HepG2 (cell line): ENCODE results near the gene CYP2W1. TPM values are rescaled to one million over a fixed set of nuclear protein-coding genes. Genes with fewer than 3 reads are reported as not detected.

ENCODE experiments used
- ADNP ChIP-seq: sonication (generic); formaldehyde crosslinking; IDR thresholded peaks from 2 replicates; pipeline ENCODE4 v1.4.0; 2020; ENCODE audit warnings: missing genetic modification reagents
- CREB1 ChIP-seq, 2 experiments: fragments of 450-650 bp in 1 of 2; IDR thresholded peaks; 2 replicates each; pipeline ENCODE4 v1.6.1; 2016 to 2017; ENCODE audit warnings: control low read depth in 1 of 2, mild to moderate bottlenecking in 1 of 2, missing compliant biosample characterization in 1 of 2, missing genetic modification characterization in 1 of 2
- KAT7 ChIP-seq: IDR thresholded peaks from 2 replicates; pipeline ENCODE4 v1.6.1; 2018; ENCODE audit warnings: borderline replicate concordance, missing compliant biosample characterization
- MTF1 ChIP-seq: sonication (generic); formaldehyde crosslinking; IDR thresholded peaks from 2 replicates; pipeline ENCODE4 v1.5.0; 2020; ENCODE audit warnings: missing genetic modification reagents
- MXI1 ChIP-seq: IDR thresholded peaks from 3 replicates; pipeline ENCODE4 v1.6.1; 2012; ENCODE audit warnings: low read depth, low read length, inconsistent platforms, borderline replicate concordance
- TMF1 ChIP-seq: sonication (generic); formaldehyde crosslinking; IDR thresholded peaks from 2 replicates; pipeline ENCODE4 v1.8.1; 2022; ENCODE audit warnings: low read depth, missing genetic modification reagents
- ZFP36 ChIP-seq: fragments of 150-350 bp; IDR thresholded peaks from 2 replicates; pipeline ENCODE4 v1.6.1; 2018; ENCODE audit warnings: borderline replicate concordance, low read length, low read depth; ENCODE audit not compliant: partially characterized antibody
- ZNF256 ChIP-seq: sonication (generic); formaldehyde crosslinking; conservative IDR thresholded peaks from 2 replicates; pipeline ENCODE4 v1.4.0; 2020; ENCODE audit warnings: missing genetic modification reagents
- ZNF598 ChIP-seq: sonication (generic); formaldehyde crosslinking; IDR thresholded peaks from 2 replicates; pipeline ENCODE4 v1.5.1; 2020; ENCODE audit warnings: mild to moderate bottlenecking, missing genetic modification reagents, borderline replicate concordance
- polyA plus RNA-seq, 8 experiments: library from polyadenylated mRNA; depleted of rRNA in 3 of 8; stranded (reverse) in 7 of 8; unstranded in 1 of 8; fragments of >200 nt; fragmentation: Illumina TruSeq in 4 of 8; extraction: Trizol in 4 of 8; gene quantifications; 2 replicates each; pipeline versions ENCODE4 v1.2.1 to v1.2.3, GENCODE V29; 2011 to 2016; ENCODE audit warnings: low read depth in 4 of 8, missing spikeins in 1 of 8, mixed read lengths in 1 of 8; ENCODE audit not compliant: insufficient read depth in 1 of 8
- total RNA-seq, 5 experiments: library from RNA; depleted of rRNA; stranded (reverse); fragments of >200 nt; fragmentation: Illumina TruSeq; extraction: Trizol; gene quantifications; 2 replicates each; pipeline ENCODE4 v1.2.3, GENCODE V29; 2016; ENCODE audit warnings: low read depth in 1 of 5
- TF ChIP-seq, protein P1 (sequence below): sonication (generic); formaldehyde crosslinking; IDR thresholded peaks from 2 replicates; pipeline ENCODE4 v1.9.0; 2021; ENCODE audit warnings: missing genetic modification reagents, borderline replicate concordance
- TF ChIP-seq, protein P2 (sequence below): sonication (generic); formaldehyde crosslinking; IDR thresholded peaks from 2 replicates; pipeline ENCODE4 v1.5.1; 2020; ENCODE audit warnings: mild to moderate bottlenecking, missing genetic modification reagents, borderline replicate concordance
- TF ChIP-seq, protein P3 (sequence below): sonication (generic); formaldehyde crosslinking; IDR thresholded peaks from 2 replicates; pipeline ENCODE4 v1.4.0; 2020; ENCODE audit warnings: mild to moderate bottlenecking, missing genetic modification reagents
- TF ChIP-seq, protein P4 (sequence below): sonication (generic); formaldehyde crosslinking; conservative IDR thresholded peaks from 2 replicates; pipeline ENCODE4 v1.4.0; 2020; ENCODE audit warnings: missing genetic modification reagents
- TF ChIP-seq, protein P5 (sequence below): sonication (generic); formaldehyde crosslinking; IDR thresholded peaks from 2 replicates; pipeline ENCODE4 v1.4.0; 2020; ENCODE audit warnings: missing genetic modification reagents

Gene CYP2W1
- total and polyA plus RNA-seq, 2 of the 13 experiments (the other 11 are each of a cell fraction or from before 2014, with no cell fraction given), result 19.5 to 31.7 TPM

DNA sequence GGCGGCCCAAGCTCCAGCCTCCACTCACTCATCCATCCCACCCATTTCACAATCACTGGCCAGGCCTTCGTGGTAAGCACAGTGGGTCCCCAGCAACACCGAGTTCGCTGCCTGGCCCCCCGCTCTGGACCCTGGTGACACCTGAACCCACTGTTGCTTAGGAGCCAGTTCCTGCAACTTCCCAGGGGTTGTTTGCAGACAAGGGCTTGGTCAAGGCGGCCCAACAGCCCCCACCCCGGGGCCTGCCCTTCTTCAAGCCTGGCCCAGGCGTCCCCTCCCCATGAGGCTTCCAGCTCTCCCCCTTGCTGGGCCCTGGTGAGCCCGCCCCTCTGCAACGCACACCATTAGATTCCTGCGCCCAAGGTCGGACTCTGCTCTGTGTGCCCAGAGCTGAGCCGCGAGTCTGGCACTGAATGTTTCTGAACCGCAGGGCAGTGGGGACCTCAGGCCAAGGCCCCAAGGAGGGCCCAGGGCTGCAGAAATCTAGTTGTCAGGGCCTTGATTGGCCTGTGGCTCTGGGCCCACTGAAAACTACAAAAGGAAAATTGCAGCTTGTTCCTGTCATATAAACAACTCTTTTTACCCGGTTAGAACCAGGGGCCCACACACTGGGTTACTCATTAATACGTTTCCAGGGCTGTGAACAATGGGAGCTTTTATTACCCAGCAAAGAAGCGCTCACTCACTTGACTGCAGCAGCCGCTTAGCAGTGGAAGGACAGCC, 5.5 kb upstream of the CYP2W1 start (continued):
- no peak for TF ChIP-seq ADNP (CRISPR knock-in tag)
- TF ChIP-seq, protein P1, sequence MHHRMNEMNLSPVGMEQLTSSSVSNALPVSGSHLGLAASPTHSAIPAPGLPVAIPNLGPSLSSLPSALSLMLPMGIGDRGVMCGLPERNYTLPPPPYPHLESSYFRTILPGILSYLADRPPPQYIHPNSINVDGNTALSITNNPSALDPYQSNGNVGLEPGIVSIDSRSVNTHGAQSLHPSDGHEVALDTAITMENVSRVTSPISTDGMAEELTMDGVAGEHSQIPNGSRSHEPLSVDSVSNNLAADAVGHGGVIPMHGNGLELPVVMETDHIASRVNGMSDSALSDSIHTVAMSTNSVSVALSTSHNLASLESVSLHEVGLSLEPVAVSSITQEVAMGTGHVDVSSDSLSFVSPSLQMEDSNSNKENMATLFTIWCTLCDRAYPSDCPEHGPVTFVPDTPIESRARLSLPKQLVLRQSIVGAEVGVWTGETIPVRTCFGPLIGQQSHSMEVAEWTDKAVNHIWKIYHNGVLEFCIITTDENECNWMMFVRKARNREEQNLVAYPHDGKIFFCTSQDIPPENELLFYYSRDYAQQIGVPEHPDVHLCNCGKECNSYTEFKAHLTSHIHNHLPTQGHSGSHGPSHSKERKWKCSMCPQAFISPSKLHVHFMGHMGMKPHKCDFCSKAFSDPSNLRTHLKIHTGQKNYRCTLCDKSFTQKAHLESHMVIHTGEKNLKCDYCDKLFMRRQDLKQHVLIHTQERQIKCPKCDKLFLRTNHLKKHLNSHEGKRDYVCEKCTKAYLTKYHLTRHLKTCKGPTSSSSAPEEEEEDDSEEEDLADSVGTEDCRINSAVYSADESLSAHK (CRISPR knock-in tag), result no peak
- TF ChIP-seq MXI1, result peak; percentile 58; the same call in 1 of the 3 replicates
- TF ChIP-seq ZFP36, result no peak
- TF ChIP-seq, protein P2, sequence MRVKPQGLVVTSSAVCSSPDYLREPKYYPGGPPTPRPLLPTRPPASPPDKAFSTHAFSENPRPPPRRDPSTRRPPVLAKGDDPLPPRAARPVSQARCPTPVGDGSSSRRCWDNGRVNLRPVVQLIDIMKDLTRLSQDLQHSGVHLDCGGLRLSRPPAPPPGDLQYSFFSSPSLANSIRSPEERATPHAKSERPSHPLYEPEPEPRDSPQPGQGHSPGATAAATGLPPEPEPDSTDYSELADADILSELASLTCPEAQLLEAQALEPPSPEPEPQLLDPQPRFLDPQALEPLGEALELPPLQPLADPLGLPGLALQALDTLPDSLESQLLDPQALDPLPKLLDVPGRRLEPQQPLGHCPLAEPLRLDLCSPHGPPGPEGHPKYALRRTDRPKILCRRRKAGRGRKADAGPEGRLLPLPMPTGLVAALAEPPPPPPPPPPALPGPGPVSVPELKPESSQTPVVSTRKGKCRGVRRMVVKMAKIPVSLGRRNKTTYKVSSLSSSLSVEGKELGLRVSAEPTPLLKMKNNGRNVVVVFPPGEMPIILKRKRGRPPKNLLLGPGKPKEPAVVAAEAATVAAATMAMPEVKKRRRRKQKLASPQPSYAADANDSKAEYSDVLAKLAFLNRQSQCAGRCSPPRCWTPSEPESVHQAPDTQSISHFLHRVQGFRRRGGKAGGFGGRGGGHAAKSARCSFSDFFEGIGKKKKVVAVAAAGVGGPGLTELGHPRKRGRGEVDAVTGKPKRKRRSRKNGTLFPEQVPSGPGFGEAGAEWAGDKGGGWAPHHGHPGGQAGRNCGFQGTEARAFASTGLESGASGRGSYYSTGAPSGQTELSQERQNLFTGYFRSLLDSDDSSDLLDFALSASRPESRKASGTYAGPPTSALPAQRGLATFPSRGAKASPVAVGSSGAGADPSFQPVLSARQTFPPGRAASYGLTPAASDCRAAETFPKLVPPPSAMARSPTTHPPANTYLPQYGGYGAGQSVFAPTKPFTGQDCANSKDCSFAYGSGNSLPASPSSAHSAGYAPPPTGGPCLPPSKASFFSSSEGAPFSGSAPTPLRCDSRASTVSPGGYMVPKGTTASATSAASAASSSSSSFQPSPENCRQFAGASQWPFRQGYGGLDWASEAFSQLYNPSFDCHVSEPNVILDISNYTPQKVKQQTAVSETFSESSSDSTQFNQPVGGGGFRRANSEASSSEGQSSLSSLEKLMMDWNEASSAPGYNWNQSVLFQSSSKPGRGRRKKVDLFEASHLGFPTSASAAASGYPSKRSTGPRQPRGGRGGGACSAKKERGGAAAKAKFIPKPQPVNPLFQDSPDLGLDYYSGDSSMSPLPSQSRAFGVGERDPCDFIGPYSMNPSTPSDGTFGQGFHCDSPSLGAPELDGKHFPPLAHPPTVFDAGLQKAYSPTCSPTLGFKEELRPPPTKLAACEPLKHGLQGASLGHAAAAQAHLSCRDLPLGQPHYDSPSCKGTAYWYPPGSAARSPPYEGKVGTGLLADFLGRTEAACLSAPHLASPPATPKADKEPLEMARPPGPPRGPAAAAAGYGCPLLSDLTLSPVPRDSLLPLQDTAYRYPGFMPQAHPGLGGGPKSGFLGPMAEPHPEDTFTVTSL (CRISPR knock-in tag), result peak; percentile 78; the same call in 1 of the 2 replicates
- TF ChIP-seq, protein P3, sequence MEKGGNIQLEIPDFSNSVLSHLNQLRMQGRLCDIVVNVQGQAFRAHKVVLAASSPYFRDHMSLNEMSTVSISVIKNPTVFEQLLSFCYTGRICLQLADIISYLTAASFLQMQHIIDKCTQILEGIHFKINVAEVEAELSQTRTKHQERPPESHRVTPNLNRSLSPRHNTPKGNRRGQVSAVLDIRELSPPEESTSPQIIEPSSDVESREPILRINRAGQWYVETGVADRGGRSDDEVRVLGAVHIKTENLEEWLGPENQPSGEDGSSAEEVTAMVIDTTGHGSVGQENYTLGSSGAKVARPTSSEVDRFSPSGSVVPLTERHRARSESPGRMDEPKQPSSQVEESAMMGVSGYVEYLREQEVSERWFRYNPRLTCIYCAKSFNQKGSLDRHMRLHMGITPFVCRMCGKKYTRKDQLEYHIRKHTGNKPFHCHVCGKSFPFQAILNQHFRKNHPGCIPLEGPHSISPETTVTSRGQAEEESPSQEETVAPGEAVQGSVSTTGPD (CRISPR knock-in tag), result no peak
- no peak for TF ChIP-seq ZNF598 (CRISPR knock-in tag)
- no peak; the same call in 1 of the 2 replicates for TF ChIP-seq TMF1 (CRISPR knock-in tag)
- no peak for TF ChIP-seq KAT7 (CRISPR knock-in tag)
- TF ChIP-seq, protein P4, sequence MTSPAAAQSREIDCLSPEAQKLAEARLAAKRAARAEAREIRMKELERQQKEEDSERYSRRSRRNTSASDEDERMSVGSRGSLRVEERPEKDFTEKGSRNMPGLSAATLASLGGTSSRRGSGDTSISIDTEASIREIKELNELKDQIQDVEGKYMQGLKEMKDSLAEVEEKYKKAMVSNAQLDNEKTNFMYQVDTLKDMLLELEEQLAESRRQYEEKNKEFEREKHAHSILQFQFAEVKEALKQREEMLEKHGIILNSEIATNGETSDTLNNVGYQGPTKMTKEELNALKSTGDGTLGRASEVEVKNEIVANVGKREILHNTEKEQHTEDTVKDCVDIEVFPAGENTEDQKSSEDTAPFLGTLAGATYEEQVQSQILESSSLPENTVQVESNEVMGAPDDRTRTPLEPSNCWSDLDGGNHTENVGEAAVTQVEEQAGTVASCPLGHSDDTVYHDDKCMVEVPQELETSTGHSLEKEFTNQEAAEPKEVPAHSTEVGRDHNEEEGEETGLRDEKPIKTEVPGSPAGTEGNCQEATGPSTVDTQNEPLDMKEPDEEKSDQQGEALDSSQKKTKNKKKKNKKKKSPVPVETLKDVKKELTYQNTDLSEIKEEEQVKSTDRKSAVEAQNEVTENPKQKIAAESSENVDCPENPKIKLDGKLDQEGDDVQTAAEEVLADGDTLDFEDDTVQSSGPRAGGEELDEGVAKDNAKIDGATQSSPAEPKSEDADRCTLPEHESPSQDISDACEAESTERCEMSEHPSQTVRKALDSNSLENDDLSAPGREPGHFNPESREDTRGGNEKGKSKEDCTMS (CRISPR knock-in tag), result no peak
- TF ChIP-seq CREB1 (IDR thresholded peaks at IDR 0.05), result peak; percentile 40; the same call in 1 of the 2 replicates
- TF ChIP-seq CREB1 (CRISPR knock-in tag; IDR thresholded peaks at IDR 0.05), result peak; percentile 81; the same call in 1 of the 2 replicates
- TF ChIP-seq MTF1 (CRISPR knock-in tag), result peak; percentile 51; the same call in 1 of the 2 replicates
- TF ChIP-seq ZNF256 (CRISPR knock-in tag), result peak; percentile 74; the same call in 1 of the 2 replicates
- TF ChIP-seq, protein P5, sequence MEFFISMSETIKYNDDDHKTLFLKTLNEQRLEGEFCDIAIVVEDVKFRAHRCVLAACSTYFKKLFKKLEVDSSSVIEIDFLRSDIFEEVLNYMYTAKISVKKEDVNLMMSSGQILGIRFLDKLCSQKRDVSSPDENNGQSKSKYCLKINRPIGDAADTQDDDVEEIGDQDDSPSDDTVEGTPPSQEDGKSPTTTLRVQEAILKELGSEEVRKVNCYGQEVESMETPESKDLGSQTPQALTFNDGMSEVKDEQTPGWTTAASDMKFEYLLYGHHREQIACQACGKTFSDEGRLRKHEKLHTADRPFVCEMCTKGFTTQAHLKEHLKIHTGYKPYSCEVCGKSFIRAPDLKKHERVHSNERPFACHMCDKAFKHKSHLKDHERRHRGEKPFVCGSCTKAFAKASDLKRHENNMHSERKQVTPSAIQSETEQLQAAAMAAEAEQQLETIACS (CRISPR knock-in tag), result 0 out of 2 replicates have a peak, but pooled peaks have one; percentile 24
